Neutrophil (primary cell): Measurements from ENCODE around the gene IL10RB.
A peak's percentile ranks its signal among the peaks of the same experiment; 100 is the strongest.

ENCODE experiments used
- H3K27ac ChIP-seq: fragments of 200-600 bp; sonication (generic); 2 replicates; pipeline ENCODE4 v1.5.1; 2016; ENCODE audit warnings: mild to moderate bottlenecking, moderate library complexity
- H3K27me3 ChIP-seq: fragments of 200-600 bp; sonication (generic); 2 replicates; pipeline ENCODE4 v1.6.0; 2016; ENCODE audit warnings: mild to moderate bottlenecking
- H3K36me3 ChIP-seq: fragments of 200-600 bp; sonication (generic); 2 replicates; pipeline ENCODE4 v1.5.1; 2017
- H3K4me1 ChIP-seq, 2 experiments: fragments of 200-600 bp in 1 of 2; sonication (generic) in 1 of 2; 1 replicate in 1 of 2; 2 replicates in 1 of 2; pipeline versions ENCODE4 v1.5.1 to v1.6.1; 2013 to 2016; ENCODE audit warnings: low read depth in 1 of 2, low read length in 1 of 2, mild to moderate bottlenecking in 1 of 2, moderate library complexity in 1 of 2; ENCODE audit not compliant: control insufficient read depth in 1 of 2, insufficient read depth in 1 of 2
- H3K4me3 ChIP-seq, 2 experiments: fragments of 200-600 bp in 1 of 2; sonication (generic) in 1 of 2; 1 replicate in 1 of 2; 2 replicates in 1 of 2; pipeline ENCODE4 v1.5.1; 2013 to 2016; ENCODE audit warnings: low read depth in 1 of 2, low read length in 1 of 2, mild to moderate bottlenecking in 1 of 2, moderate library complexity in 1 of 2
- H3K9me3 ChIP-seq: fragments of 200-600 bp; sonication (generic); 2 replicates; pipeline ENCODE4 v1.5.1; 2016
- CTCF ChIP-seq: fragments of 200-600 bp; sonication (generic); IDR thresholded peaks from 2 replicates; pipeline ENCODE4 v1.5.1; 2016; ENCODE audit warnings: antibody characterized with exemption

Gene IL10RB

GRCh38 chr21:33339135-33339534 is 73.0 kb downstream of the IL10RB start:
- Histone ChIP-seq H3K27ac (peak overlapping the region; percentile 69), H3K4me3 (no peak overlapping the region), H3K9me3 (no peaks in the 10 kb centered on the region), H3K36me3 (peaks cover 40% of the 10 kb centered on the region), H3K27me3 (no peaks in the 10 kb centered on the region), H3K4me1 (peaks cover 16 to 19% of the 10 kb centered on the region in 2 experiments)
- TF ChIP-seq CTCF: no peak

GRCh38 chr21:33339918-33340317 is 73.8 kb downstream of the IL10RB start:
- no peak for TF ChIP-seq CTCF
- peaks cover 48% of the 10 kb centered on the region for H3K36me3 ChIP-seq
- H3K27me3 ChIP-seq: no peaks in the 10 kb centered on the region
- peaks cover 16 to 19% of the 10 kb centered on the region in 2 experiments for H3K4me1 ChIP-seq
- no peak overlapping the region for H3K4me3 ChIP-seq
- H3K27ac ChIP-seq: peak overlapping the region; percentile 69
- no peaks in the 10 kb centered on the region for H3K9me3 ChIP-seq

GRCh38 chr21:33345751-33346238 is 79.6 kb downstream of the IL10RB start:
- no peak overlapping the region for H3K27ac ChIP-seq
- no peaks in the 10 kb centered on the region for H3K27me3 ChIP-seq
- H3K4me1 ChIP-seq: no peaks in the 10 kb centered on the region
- H3K9me3 ChIP-seq: no peaks in the 10 kb centered on the region
- H3K36me3 ChIP-seq: peaks cover 89% of the 10 kb centered on the region
- H3K4me3 ChIP-seq: no peak overlapping the region
- TF ChIP-seq CTCF: no peak
